Activated CD8-positive, alpha-beta memory T cell treated with anti-CD3 and anti-CD28 coated beads, Interleukin-2, amount 50 U/mL, for 24 hours (primary cell): ENCODE measurements around the gene TMEM178B.

Source experiments
- DNase-seq: peaks from one replicate; pipeline ENCODE4 v3.0.0-alpha.2; 2020; ENCODE audit errors: extremely low read depth

TMEM178B gene

GRCh38 chr7:141221007-141221612, 147.2 kb downstream of the TMEM178B start:
- no peak for DNase-seq

GRCh38 chr7:141225916-141226618, 152.2 kb downstream of the TMEM178B start:
- no peak for DNase-seq

GRCh38 chr7:141227454-141227853, 153.6 kb downstream of the TMEM178B start:
- DNase-seq, result no peak

- no peak for DNase-seq
Observed at GRCh38 chr7:141228482-141228881, 154.6 kb downstream of the TMEM178B start.

- DNase-seq, result no peak
Observed at GRCh38 chr7:141231018-141231792, 157.3 kb downstream of the TMEM178B start.

GRCh38 chr7:141232286-141233051, 158.6 kb downstream of the TMEM178B start:
- no peak for DNase-seq

- DNase-seq, result no peak
Observed at GRCh38 chr7:141234335-141235105, 160.7 kb downstream of the TMEM178B start.

- DNase-seq, result no peak
Observed at GRCh38 chr7:141235656-141236055, 161.8 kb downstream of the TMEM178B start.

- no peak for DNase-seq
Observed at GRCh38 chr7:141238596-141239243, 164.9 kb downstream of the TMEM178B start.

GRCh38 chr7:141239661-141240060, 165.8 kb downstream of the TMEM178B start:
- DNase-seq, result no peak

GRCh38 chr7:141242568-141242967, 168.7 kb downstream of the TMEM178B start:
- no peak for DNase-seq

- no peak for DNase-seq
Observed at GRCh38 chr7:141243368-141243767, 169.5 kb downstream of the TMEM178B start.

- DNase-seq, result no peak
Observed at GRCh38 chr7:141244435-141244834, 170.6 kb downstream of the TMEM178B start.

- no peak for DNase-seq
Observed at GRCh38 chr7:141246426-141246825, 172.6 kb downstream of the TMEM178B start.

- DNase-seq, result no peak
Observed at GRCh38 chr7:141251180-141251579, 177.3 kb downstream of the TMEM178B start.

GRCh38 chr7:141251957-141252356, 178.1 kb downstream of the TMEM178B start:
- DNase-seq, result no peak

GRCh38 chr7:141257597-141257996, 183.7 kb downstream of the TMEM178B start:
- no peak for DNase-seq

GRCh38 chr7:141258559-141258958, 184.7 kb downstream of the TMEM178B start:
- no peak for DNase-seq

GRCh38 chr7:141262101-141263090, 188.5 kb downstream of the TMEM178B start:
- no peak for DNase-seq

- DNase-seq, result no peak
Observed at GRCh38 chr7:141263508-141263907, 189.6 kb downstream of the TMEM178B start.
